ENCODE measurements around the gene TMEM61.
"Not testable (repeated sequence)": the region's sequence is repeated elsewhere in the genome, so short reads cannot be mapped to it uniquely, and the experiment has no call there.

GRCh38 chr1:55026682-55027081, 46.3 kb downstream of the TMEM61 start:
- not testable (repeated sequence) for TF ChIP-seq POLR2AphosphoS5 (IDR thresholded peaks at IDR 0.05; ENCODE audit: low read depth, low read length); CTCF (IDR thresholded peaks at IDR 0.05); JUND (IDR thresholded peaks at IDR 0.05); RCOR1 (IDR thresholded peaks at IDR 0.05; ENCODE audit: low read length); RFX5 (IDR thresholded peaks at IDR 0.05; ENCODE audit: low read length); SMC3 (IDR thresholded peaks at IDR 0.05; ENCODE audit: low read depth, low read length); REST (IDR thresholded peaks at IDR 0.05; ENCODE audit: low read depth, low read length); CHD2 (IDR thresholded peaks at IDR 0.05; ENCODE audit: low read length, partially characterized antibody)

Data from SK-N-SH (cell line).